HG03558 (cell line): ENCODE data around the gene PLEKHD1.

Source experiments
- ATAC-seq: cut with Tn5 transposase; IDR thresholded peaks from one replicate; pipeline ENCODE4 v1.9.1; 2021; ENCODE audit warnings: moderate number of reproducible peaks; ENCODE audit not compliant: unreplicated experiment; ENCODE audit errors: extremely low read depth

Gene PLEKHD1

DNA sequence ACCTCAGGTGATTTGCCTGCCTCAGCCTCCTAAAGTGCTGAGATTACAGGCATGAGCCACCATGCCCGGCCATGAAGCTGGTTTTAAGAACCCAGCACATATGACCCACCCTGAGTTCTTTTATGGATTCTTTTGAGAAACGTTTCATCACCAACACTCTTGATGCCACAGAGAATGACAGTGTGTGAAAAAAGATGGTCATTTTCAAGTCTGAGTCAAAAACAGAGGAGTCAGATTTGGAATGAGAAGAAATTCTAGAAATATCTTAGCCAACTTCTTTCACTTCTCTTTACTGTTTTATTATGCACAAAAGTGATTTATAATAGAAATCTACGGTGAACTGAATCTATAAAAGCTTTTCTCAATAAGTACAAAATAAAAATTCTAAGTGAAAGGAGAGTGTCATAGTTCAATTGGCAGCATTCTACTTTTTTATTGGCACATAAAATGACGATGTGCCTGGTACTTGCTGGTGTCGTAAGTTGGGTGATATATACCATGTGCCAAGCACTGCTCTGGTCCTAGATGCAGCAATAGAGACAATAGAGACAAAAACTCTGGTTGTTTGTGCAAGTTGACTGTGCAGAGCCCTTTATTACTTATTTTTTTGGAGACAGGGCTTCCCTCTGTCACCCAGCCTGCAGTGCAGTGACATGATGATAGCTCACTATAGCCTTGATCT is 56.3 kb downstream of the PLEKHD1 start:
- ATAC-seq, result no peak

DNA sequence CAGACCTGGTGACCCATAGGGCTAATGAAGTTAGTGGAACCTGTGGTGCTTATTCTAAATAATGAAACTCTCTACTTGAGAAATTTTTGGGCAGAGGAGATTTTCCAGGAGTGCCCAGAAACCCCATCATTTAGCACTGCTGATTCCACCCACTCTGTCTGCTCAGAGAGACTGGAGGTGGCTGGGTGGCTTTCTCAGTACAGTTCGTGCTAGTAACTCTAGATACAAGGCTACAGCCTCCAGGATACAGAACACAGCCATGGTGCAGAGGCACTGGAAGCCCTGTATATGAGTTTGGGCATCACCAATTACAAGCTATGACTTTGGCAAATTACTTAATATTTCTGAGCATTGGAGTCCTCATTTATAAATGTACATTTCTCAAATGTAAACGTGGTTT is 57.8 kb downstream of the PLEKHD1 start:
- no peak for ATAC-seq

DNA sequence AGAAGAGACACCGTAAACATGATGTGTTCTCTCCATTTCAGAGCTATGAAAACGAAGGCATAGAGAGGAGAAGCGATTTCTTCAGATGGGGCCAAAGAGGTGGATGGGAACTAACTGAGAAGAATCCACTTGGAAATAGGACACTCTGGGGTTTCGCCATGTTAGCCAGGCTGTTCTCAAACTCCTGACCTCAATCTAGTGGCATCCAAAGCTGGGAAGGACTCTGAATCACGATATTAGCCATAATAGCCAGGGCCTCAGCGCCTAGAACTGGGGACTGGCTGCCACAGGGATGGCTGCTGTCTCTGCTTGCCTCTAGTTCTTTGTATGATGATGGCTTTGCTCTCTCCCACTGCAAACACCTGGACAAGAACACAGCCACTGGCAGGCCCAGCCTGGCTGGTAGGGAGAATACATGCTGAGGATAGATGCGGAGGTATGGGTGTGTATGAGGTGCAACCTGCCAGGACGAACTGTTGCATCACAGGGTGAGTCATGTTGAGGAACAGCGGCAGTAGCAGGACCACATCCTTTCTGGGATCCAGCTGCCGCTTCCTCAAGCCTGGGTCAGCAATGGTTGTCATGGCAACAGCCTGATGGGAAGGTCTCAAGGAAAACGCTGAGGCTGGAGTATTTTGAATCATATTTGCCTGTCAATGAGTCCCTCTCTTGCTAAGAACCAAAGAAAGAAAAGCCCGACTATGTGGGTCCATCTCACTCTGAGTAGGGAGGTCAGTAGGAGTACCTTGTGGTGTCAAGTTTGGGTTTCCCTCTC is 59.0 kb downstream of the PLEKHD1 start:
- no peak for ATAC-seq

DNA sequence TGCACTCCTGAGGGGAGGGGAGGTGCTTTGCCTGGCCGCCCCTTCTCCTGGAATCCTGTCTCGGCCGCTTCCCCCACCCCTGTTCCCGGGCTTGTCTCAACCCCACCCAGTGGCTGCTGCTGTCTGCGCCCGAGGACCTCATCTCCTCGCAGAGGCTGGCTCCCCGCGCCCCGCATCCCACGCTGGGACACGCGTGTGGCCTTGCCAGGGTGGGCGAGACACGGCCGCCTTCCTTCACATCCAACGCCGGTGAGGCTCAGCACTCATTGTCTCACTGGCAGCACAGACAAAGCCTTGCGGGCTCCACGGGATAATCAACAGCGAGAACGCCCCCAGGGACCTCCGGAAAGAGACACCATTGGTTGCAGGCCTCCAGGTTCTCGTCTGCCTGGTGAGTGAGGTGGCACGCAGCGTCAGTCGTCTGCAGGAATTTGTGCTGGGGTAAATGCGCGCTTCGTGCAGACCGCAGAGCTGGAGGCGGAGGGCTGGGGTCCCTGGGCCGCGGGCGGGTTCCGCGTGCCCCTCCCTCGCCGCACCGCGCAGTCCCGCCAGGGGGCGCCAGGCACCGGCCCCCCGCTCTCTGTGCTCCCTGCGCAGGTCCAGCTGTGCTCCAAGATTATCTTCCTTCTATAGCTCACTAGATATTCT is 63.3 kb downstream of the PLEKHD1 start:
- no peak for ATAC-seq

DNA sequence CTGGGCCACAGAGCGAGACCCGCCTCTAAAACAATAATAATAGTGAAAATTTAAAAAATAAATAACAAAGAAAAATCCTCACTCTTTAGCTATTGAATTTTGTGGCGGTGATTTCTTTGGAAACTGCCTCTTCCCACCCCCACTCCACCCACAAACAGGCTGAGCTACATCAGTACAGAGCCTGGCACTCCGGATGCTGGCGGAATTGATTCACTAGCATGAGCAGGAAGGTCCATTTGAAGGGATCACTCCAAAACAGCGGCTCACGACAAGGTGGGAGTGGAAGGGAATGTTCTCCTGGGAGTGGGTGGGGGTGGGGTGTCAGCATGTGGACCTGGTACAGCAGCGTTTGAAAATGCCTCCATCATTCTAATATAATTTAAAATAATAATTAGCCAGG is 64.0 kb downstream of the PLEKHD1 start:
- ATAC-seq, result no peak

DNA sequence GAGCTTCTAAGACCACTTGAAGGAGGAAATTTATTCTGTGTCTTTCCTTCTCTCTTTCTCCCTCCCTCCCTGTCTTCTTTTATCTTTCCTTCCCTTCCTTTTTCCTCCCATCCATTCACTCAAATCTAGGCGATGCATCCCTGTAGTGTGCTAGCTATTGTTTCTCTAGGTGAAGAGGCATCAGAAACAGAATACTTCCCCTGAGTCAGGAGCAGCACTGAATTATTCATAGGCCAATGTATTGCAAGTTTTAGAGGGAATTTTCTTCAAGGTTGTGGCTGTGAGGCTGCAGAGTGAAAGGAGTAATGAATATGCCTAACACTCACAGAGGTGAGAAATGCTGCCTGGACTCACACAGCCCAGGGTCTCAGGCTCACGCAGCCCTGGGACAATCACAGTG is 67.0 kb downstream of the PLEKHD1 start:
- ATAC-seq, result no peak

DNA sequence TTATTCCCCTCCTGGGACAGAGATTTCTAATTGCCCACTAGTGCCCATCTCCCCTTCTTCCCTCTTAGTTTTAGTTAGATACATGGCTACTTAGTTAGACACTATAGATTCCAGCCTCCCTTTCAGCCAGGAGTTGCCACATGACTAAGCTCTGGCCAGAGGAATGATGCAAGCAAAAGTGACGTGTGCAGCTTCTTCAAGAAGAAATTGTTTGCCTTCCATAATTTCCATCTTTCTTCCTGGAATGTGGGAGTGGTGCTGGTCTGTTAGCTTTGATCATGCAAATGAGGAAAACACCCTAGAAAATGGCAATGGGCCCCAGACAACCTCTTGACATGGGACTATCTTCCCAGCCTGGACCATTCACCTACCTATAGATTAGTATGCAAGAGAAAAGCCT is 68.7 kb downstream of the PLEKHD1 start:
- no peak for ATAC-seq

DNA sequence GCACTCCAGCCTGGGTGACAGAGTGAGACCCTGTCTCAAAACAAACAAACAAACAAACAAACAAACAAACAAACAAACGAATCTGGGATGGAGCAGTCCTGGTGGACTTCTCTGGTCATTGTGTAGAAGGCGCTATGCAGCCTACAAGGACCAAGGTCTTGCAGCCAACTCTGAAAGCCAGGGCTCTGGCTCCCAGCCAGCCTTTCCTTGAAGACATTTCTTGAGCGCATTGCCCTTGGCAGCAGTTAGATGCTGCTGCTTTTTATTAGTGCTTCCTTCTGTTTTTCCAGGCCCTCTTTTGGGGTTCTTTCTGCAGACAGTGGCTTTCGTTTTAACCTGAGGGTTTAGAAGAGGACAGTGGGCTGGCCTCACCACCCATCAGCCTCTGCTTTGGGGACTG is 70.0 kb downstream of the PLEKHD1 start:
- ATAC-seq, result no peak

DNA sequence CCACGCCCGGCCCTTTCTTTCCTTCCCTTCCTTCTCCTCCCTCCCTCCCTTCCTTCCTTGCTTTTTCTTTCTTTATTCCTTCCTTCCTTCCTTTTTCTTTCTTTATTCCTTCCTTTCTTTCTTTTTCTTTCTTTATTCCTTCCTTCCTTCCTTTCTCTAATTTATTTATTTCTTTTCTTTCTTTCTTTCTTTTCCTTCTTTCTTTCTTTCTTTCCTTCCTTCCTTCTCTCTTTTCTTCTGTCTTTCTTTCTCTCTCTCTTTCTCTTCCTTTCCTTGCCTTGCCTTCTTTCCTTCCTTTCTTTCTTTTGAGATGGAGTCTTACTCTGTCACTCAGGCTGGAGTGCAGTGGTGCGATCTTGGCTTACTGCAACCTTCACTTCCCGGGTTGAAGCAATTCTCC is 74.2 kb downstream of the PLEKHD1 start:
- no peak for ATAC-seq

DNA sequence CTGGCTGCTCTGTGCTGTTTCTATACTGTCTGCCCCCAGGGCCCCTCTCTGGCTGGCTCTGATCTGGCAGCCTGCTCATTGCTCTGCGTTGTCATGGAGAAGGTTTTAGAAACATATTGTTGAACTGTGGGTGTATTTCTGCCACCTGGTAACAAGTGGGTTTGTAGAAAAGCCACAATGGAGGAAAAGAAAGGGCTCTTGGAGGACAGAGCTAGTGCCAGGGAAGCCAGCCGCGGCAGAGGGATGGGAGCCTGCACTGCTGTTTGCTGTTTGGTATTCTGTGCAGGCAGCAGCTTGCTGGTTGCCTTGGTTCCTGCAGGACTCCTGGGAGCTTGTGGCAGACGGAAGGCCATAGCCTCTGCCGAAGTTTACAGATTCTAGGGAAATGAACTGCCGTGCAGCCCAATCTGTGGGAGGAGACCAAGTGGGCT is 75.1 kb downstream of the PLEKHD1 start:
- ATAC-seq, result no peak

DNA sequence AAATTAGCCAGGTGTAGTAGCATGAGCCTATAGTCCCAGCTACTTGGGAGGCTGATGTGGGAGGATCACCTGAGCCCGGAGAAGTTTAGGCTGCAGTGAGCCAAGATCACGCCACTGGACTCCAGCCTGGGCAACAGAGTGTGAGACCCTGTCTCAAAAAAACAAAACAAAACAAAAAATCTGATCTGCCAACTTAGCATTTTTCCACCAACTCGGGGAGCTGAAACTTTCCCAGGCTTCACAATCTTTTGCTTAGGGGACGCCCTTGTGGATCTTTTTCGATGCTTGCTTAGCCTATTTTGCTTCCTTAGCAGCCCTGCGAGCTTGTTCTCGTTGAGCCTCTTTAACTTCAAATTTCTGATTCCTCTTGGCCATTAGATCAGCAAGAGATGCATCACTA is 76.3 kb downstream of the PLEKHD1 start:
- no peak for ATAC-seq

DNA sequence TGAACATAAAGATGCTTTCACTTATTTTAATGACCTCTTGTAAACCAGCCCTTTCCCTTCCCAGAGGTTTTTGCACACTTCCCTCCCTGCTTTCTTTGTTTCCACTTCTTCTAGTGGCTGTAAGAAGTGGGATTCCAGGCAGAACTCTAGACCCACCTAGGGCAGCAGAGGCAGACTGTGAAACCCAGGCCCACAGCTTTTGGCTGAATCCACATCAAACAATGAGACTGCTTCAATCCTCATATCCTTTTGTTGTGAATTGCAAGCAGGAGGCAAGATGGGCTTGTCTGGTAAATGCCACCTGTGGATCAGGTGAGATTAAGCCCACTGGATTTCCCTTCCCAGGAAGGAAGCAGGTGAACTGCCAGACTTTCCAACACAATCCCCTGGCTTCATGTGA is 77.4 kb downstream of the PLEKHD1 start:
- no peak for ATAC-seq

DNA sequence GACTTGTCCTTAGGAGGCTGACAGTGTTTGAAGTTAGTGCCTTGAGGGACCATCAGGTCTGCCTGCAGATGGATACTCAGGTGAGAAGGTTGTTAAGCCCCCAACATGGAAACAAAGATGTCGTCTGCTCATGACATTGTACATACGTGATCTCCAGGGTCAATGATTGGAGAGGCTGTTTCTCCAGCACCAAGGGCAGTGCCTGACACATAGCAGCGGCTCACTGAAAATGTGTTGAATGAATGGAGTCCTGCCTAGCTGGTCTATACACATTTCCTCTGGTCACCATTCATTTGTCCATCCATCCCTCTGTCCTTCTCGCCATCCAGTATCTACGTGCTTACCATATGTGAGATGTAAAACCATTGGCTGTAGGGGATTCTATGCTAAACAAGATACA is 83.0 kb downstream of the PLEKHD1 start:
- no peak for ATAC-seq

DNA sequence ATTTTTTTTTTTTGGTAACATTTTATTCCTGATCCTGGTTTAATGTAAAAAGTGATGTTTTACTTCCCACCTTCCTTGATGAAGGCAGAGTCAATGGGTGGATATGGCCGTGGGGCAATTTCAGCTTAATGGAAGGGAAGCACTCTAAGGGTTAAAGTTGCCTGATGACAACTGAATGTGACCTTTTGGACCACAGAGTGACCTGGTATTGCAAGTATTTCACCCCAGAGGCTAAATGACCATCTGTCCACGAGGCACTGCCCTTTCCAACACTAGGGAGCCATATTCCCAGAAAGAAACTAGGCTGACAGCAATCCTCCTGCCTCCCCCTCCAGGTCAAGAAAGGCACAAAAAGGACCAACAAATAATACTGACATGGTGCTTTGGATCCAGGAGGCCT is 85.3 kb downstream of the PLEKHD1 start:
- ATAC-seq, result no peak

DNA sequence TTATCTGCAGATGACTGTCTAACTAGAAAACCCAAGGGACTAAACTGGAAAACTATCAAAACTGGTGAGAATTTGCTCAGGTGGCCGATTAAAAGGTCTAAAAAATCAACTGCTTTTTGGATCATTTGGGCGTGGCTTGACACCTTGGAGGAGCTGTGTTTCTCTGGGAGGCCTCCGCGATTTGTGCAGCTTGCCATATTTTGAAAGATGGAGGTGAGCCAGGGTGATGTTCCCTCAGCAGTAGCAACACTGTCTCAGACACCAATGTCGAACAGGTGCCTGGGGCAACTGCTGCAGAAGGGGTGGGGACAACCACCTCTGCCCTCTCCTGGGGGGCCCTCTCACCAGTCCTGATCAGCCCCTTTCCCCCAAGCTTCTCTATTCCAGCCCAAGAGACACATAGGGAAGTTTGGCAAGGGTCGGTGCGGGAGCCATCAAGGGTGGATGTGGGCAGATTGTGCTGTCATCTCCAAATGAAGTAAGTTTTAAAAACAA is 86.4 kb downstream of the PLEKHD1 start:
- no peak for ATAC-seq

DNA sequence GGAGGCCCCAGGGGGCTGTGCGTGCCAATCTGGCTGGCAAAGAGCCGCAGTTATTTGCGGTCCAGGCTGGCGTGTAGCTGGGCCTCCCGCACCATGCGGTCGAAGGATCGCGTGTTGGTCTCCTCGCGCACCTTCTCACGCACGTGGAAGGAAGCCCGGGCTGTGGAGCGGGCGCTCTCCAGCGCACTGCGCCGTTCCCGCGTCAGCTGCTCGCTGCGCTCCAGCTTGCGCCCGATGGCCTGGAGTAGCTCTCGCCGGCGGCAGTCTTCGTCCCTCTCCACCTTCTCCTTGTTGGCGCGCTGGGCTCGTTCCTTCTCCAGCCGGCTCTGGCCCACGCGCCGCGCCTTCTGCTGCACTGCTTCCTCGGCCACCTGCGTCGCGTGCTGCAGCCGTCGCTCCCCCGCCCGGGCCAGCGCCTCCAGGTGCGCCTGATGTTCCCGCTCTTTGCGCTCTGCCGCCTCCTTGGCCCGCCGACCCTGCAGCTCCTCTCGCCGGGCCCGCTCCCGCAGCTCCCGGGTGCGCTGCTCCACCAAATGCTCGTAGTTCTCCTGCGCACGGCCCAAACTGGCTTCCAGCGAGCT is 87.0 kb downstream of the PLEKHD1 start:
- ATAC-seq, result no peak

DNA sequence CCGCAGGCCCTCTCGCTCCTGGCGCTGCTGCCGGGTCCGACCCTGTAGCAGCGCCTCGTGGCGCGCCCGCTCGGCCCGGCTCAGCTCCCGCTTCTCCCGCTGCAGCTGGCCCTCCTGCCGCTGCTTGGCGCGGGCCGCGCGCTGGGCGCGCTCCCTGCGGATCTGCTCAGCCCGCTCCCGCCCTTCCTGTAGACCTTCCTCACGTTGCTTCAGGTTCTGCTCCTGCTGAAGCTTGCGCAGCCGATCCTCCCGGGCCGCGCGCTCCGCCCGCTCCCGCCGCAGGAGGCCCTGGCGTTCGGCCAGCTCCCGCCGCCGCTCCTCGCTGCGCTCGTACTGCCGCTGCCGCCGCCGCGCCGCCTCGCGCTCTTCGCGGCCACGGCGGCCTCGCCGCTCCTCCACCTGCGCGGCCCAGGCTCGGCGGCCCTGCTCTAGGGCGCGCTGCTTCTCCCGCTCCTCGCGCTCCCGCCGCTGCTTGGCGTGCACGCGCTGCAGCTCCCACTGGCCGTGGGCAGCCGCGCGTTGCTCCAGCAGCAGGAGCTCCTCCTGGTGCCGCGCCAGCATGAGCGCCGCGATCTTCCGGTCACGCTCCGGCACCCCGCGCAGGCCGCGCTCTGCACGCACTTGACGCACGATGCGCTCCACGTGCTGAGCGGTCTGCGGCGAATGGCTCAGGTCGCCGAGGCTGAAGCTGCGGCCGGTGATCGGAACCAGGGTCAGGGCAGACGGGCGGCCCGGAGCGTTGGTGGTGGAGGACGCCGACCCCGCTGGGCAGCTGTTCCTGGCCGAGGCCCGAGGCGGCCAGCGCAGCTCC is 87.7 kb downstream of the PLEKHD1 start:
- no peak for ATAC-seq

DNA sequence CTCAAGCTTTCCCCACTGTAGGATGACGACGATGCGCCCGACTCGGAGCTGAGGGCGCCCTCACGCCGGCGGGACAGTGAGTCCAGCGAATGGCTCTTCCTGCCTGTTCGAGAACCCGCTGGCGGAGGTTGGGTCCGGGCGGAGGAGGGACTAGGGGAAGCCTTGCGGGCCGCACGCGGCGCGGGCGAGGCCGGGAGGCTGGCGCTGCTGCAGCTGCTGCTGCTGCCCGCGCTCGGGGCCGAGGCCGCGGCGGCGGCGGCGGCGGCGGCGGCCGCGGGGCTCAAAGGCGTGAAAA is 88.3 kb downstream of the PLEKHD1 start:
- no peak for ATAC-seq

DNA sequence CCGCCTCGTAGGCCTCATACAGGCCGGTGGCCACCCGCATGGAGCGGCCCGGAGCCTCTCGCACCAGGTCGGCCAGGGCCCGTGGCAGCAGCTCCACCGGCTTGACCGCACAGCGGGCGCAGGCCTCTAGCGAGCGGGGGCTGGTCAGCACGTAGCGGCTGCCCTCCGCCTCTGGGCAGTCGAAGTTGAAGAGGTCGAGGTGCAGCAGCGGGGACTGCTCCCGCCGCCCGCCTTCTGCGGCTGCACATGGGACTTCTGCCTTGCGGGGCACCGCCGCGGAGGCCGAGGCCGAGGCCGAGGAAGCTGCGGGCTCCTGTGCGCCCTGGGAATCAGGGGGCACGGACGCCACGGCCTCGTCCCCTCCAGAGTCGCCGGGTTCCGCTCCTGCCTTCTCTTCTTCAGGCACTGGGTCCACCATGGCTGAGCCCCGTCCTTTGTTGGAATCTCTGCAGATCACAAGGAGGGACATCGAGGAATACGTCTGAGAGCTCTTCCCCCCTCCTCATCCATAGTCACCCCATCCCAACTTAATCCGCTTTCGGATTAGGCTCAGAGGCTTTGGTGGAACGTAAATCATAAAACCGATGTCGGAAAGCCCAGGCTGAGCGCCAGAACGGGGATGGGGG is 88.8 kb downstream of the PLEKHD1 start:
- no peak for ATAC-seq

DNA sequence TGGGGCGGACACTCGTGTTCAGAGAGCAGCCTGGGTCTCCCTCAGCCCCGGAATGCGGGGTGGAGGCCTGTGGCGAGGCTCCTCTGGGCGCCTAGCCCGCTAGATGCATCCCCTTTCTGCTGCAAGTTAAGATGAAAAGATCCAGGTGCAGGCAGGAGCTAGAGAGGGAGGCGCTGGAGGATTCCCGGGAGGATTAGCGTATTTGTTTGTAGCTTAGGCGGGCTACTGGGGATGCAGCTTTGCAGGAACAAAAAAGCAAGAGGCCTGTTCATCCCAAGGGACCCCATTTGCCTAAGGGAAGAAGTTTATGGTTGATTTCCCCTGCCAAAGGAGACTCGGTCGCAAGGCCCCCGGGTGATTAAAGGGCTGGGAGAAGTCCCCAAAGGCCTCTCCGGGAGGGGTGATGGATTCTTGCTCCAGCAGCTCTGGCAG is 89.3 kb downstream of the PLEKHD1 start:
- ATAC-seq, result no peak
